Ovary (tissue), 9 donors: Measurements from ENCODE around the gene MYB. TPM values are rescaled to one million over a fixed set of nuclear protein-coding genes. Genes with fewer than 3 reads are reported as not detected.

Experiments used
- DNase-seq, 5 donors: peaks; one replicate each; pipeline ENCODE4 v3.0.0-alpha.2; 2019 to 2020
- H3K27ac ChIP-seq, 2 donors: fragments of 200-600 bp; one replicate each; pipeline versions ENCODE4 v1.5.1 to v1.8.0; 2019 to 2022
- H3K27me3 ChIP-seq: fragments of 200-600 bp; one replicate; pipeline ENCODE4 v1.8.0; 2022
- H3K36me3 ChIP-seq: fragments of 200-600 bp; sonication (generic); one replicate; pipeline ENCODE4 v1.5.1; 2019
- H3K4me1 ChIP-seq: one replicate; pipeline ENCODE4 v1.8.1; 2013; ENCODE audit warnings: mild to moderate bottlenecking, moderate library complexity; ENCODE audit not compliant: insufficient read depth
- H3K4me3 ChIP-seq: fragments of 200-600 bp; sonication (generic); one replicate; pipeline ENCODE4 v1.5.1; 2017
- H3K9me3 ChIP-seq, 2 donors: fragments of 200-600 bp in 1 of 2; sonication (generic) in 1 of 2; one replicate each; pipeline versions ENCODE4 v1.5.1 to v1.8.1; 2013 to 2019; ENCODE audit warnings: mild to moderate bottlenecking in 1 of 2, moderate library complexity in 1 of 2
- EP300 ChIP-seq: sonication (generic); formaldehyde crosslinking; IDR thresholded peaks from one replicate; pipeline ENCODE4 v1.6.1; 2017; ENCODE audit warnings: antibody characterized with exemption
- POLR2A ChIP-seq: fragments of 450-650 bp; IDR thresholded peaks from one replicate; pipeline ENCODE4 v1.6.1; 2017; ENCODE audit warnings: antibody characterized with exemption, mild to moderate bottlenecking, moderate library complexity
- WGBS, 3 donors: extraction: QIAGEN DNeasy Blood & Tissue Kit in 1 of 3; methylation state at CpG; one replicate each; pipeline versions ENCODE4 v1.1.5 to v1.1.7; 2013 to 2017; 5-methylcytosine and 5-hydroxymethylcytosine counted together
- intact Hi-C, 4 donors: fragments of 100-400 bp; cut with DNase I; formaldehyde crosslinking; loops; one replicate each; pipeline versions ENCODE4 v1.11.0 to v1.15.1; 2022 to 2023
- polyA plus RNA-seq, 2 donors: library from polyadenylated mRNA; stranded (reverse); fragments of 200-250 nt in 1 of 2; fragments of 350-450 nt in 1 of 2; fragmentation: Illumina TruSeq in 1 of 2; extraction: RNeasy Lipid Tissue Mini Kit (QIAGEN cat#74804) in 1 of 2; gene quantifications; one replicate each; pipeline ENCODE4 v1.2.3, GENCODE V29; 2013 to 2014
- total RNA-seq, 7 donors: library from RNA; depleted of rRNA in 2 of 7; stranded (reverse); fragments of >200 nt in 2 of 7; fragmentation: NEBNext Ultra II Directional in 3 of 7; extraction: Animal tissue kit (Norgen Biotek cat#: 25700) in 3 of 7; gene quantifications; one replicate each; pipeline versions ENCODE4 v1.1.0 to v1.2.4, GENCODE V29; 2016 to 2023
- TF ChIP-seq, protein P1 (sequence below), 3 donors: fragments of 450-650 bp in 2 of 3; fragments of 200-600 bp in 1 of 3; IDR thresholded peaks; one replicate each; pipeline versions ENCODE4 v1.5.1 to v1.8.0; 2016 to 2022; ENCODE audit warnings: antibody characterized with exemption in 3 of 3, mild to moderate bottlenecking in 1 of 3
- donor health status: DM: no; HTN: no; CAD: no; lungs with moderate emphysema.
- donor health status: DM: no; HTN: no; CAD: no.
- donor health status: Bipolar disorder and iron deficiency.
- donor health status: DM: yes; HTN: yes; CAD: no.
- donor health status: DM: no; HTN: no; CAD: no.
- donor health status: DM: yes; HTN: yes; CAD: no.

The MYB gene
- total and polyA plus RNA-seq, 9 donors = 0.07 to 7.0 (median 1.0) TPM; not detected in 2

DNA sequence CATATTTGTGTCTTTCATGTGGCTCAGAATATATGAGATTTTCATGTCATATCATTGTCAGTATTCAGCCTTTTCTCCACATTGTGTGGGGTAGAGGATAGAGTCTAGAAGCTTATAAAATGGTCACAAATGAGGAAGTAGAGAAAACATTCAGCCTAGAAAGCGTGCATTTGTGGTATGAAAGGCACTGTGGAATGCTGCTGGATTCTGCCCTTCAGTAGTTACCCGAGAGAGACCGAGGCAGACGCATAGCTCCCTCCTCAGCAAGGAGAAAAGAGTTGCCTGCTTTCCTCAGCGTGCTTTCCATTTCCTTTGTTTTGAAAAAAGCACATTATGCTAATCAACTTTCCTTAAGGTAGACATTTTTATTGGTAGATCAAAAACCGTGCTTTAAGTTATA, 28.7 kb downstream of the MYB start:
- H3K36me3 ChIP-seq = no peaks in the 10 kb centered on the region
- no peaks in the 10 kb centered on the region for H3K27me3 ChIP-seq
- peaks cover 0 to 3% of the 10 kb centered on the region in 2 donors for H3K9me3 ChIP-seq
- intact Hi-C loops = no loop called here
- no peaks in the 10 kb centered on the region for H3K4me1 ChIP-seq
- TF ChIP-seq, protein P1, sequence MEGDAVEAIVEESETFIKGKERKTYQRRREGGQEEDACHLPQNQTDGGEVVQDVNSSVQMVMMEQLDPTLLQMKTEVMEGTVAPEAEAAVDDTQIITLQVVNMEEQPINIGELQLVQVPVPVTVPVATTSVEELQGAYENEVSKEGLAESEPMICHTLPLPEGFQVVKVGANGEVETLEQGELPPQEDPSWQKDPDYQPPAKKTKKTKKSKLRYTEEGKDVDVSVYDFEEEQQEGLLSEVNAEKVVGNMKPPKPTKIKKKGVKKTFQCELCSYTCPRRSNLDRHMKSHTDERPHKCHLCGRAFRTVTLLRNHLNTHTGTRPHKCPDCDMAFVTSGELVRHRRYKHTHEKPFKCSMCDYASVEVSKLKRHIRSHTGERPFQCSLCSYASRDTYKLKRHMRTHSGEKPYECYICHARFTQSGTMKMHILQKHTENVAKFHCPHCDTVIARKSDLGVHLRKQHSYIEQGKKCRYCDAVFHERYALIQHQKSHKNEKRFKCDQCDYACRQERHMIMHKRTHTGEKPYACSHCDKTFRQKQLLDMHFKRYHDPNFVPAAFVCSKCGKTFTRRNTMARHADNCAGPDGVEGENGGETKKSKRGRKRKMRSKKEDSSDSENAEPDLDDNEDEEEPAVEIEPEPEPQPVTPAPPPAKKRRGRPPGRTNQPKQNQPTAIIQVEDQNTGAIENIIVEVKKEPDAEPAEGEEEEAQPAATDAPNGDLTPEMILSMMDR (IDR thresholded peaks at IDR 0.05) = no peak
- no peak for TF ChIP-seq EP300
- 73 to 87% (median 75%) methylated on average over 6 of the region's 6 CpGs for WGBS, 3 donors
- no peak overlapping the region for H3K27ac ChIP-seq
- H3K4me3 ChIP-seq = no peak overlapping the region
- no peak for DNase-seq

DNA sequence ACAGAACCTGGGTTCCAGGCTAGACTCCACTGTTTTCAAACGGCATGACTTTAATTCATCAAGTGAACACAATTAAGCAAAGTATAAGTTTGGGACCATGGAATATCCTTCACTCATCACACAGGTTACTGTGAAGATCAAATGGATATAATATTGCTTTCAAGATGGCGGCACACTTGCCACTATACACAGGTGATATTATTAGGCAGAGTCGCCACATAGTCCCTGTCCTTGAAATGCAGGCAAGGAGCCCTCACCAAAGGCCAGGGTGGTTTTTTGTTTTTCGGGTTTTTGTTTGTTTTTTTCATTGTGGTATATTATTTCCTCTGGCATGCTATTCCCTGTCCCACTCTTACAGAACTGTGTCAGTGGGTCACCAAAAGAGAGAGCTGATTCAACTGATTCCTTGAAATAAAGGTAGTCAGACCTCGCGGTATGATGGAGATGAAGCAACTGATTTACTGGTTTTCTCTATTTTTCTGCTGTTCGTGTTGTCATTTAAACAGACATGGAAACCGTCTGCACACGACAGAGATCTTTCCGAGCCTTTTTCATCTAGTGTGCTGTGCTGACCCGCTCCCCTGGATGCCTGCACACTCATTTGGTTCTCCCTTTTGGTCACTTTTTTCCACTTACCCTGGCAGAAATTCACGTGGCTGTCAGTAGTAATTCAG, 29.7 kb downstream of the MYB start:
- TF ChIP-seq EP300 (no peak), POLR2A (no peak)
- no peak for DNase-seq
- H3K27me3 ChIP-seq = no peaks in the 10 kb centered on the region
- H3K9me3 ChIP-seq = peaks cover 0 to 3% of the 10 kb centered on the region in 2 donors
- WGBS, 3 donors = 85 to 89% (median 89%) methylated on average over 12 of the region's 12 CpGs
- H3K4me1 ChIP-seq = no peaks in the 10 kb centered on the region
- no peaks in the 10 kb centered on the region for H3K36me3 ChIP-seq
- no peak overlapping the region for H3K4me3 ChIP-seq
- intact Hi-C loops = no loop called here
- H3K27ac ChIP-seq = no peak overlapping the region

DNA sequence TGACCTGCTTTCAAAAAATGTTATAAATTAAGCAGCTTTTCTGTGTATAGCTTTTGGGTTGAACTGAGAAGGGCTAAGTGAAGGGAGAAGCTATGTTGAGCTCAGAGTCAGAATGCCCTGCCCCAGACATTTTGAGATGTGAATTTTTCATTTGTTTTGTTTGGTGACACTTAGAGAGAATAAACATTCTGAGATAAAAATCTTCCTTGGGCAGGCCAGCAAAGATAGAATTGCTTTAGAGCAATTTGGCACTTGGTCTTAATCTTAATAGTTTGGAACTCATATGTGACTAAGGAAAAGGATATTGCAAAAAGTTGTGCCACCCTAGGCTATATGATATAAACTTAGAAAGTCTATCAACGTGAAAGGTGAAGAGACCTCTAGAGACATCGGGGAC, 30.2 kb downstream of the MYB start:
- DNase-seq = no peak
- Histone ChIP-seq H3K4me1 (no peaks in the 10 kb centered on the region), H3K9me3 (peaks cover 0 to 3% of the 10 kb centered on the region in 2 donors), H3K27ac (no peak overlapping the region), H3K4me3 (no peak overlapping the region), H3K36me3 (no peaks in the 10 kb centered on the region), H3K27me3 (no peaks in the 10 kb centered on the region)
- TF ChIP-seq, protein P1 (IDR thresholded peaks at IDR 0.05) = no peak
- TF ChIP-seq POLR2A = no peak
- no peak for TF ChIP-seq EP300
- intact Hi-C loops = no loop called here
- 88 to 94% (median 91%) methylated on average over 2 of the region's 2 CpGs for WGBS, 3 donors

DNA sequence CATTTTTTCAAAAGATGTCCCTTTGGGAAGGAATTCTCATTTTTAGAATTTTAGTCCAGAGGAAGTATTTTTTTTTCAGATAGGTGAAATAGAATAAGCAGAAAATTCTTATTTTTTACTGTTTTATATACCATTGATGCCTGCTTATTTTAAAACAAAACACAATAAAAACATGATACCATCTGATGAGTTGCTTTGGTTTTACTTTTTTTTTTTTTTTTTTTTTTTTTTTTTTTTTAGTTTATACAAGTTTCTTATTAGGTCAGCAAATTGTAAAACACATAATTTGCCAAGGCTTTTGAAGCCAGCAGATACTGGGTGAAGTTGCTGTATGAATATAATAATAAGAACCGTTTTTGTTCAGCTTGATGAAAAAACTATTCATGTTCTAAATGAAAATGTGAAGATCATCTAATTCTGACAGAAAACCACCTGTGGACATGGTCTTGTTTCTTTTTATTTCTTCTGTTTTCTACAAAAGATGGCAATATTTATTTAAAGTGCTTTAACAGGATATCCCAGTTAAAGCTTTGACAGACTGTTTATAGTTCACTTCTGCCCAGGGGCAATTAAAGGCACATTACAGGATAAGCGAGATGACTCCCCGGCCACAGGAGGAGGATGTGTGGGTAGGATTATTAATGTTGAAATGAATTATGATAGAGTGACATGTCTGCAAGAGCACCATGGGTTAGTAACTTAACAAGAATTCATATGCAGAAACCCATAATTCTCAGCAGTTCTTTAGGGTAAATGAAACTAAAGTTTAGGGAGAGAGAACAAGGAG, 31.1 kb downstream of the MYB start:
- 22 to 31% (median 24%) methylated on average over 3 of the region's 3 CpGs for WGBS, 3 donors
- no peak for TF ChIP-seq EP300
- TF ChIP-seq, protein P1 (IDR thresholded peaks at IDR 0.05) = no peak
- TF ChIP-seq POLR2A = no peak
- Histone ChIP-seq H3K4me1 (no peaks in the 10 kb centered on the region), H3K27me3 (no peaks in the 10 kb centered on the region), H3K27ac (no peak overlapping the region), H3K4me3 (no peak overlapping the region), H3K36me3 (no peaks in the 10 kb centered on the region), H3K9me3 (peaks cover 0 to 3% of the 10 kb centered on the region in 2 donors)
- DNase-seq = no peak
- intact Hi-C loops = no loop called here

DNA sequence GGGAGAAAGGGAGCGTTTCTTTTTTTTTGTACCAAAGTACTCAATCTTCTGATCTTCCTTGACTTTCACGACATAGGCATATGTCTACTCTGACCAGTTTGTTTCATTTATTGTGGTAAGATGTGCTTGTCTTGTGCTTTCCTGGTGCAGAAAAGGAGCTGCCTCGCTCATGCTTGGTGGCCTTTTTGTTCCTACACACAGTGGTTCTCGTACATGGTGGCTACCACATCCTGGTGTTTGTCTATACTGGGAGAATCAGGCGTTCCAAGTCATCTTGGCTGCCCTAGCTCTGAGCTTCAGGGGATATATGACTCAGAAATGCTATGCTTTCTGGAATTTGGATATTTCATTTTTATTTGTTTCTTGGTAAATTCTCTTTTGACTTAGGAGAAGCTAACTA, 31.8 kb downstream of the MYB start:
- Histone ChIP-seq H3K27ac (no peak overlapping the region), H3K4me1 (no peaks in the 10 kb centered on the region), H3K9me3 (peaks cover 0 to 3% of the 10 kb centered on the region in 2 donors), H3K36me3 (no peaks in the 10 kb centered on the region), H3K27me3 (no peaks in the 10 kb centered on the region), H3K4me3 (no peak overlapping the region)
- no peak for DNase-seq
- TF ChIP-seq POLR2A (no peak), EP300 (no peak)
- TF ChIP-seq, protein P1 (IDR thresholded peaks at IDR 0.05) = no peak
- intact Hi-C loops = no loop called here
- 62 to 69% (median 67%) methylated on average over 5 of the region's 5 CpGs for WGBS, 3 donors
